HG02970 (cell line): ENCODE results near the gene VPS37C.

ENCODE experiments used
- ATAC-seq: cut with Tn5 transposase; IDR thresholded peaks from one replicate; pipeline ENCODE4 v1.9.1; 2021; ENCODE audit warnings: mild to moderate bottlenecking, moderate library complexity, moderate number of reproducible peaks; ENCODE audit not compliant: unreplicated experiment, low FRiP score

VPS37C gene

GRCh38 chr11:61134801-61135257 lies 26.4 kb downstream of the VPS37C start:
- no peak for ATAC-seq

- no peak for ATAC-seq
These were observed 27.1 kb downstream of the VPS37C start for GRCh38 chr11:61133956-61134662.

GRCh38 chr11:61133145-61133544 lies 28.1 kb downstream of the VPS37C start:
- no peak for ATAC-seq

- no peak for ATAC-seq
These were observed 28.6 kb downstream of the VPS37C start for GRCh38 chr11:61132646-61133045.

GRCh38 chr11:61131998-61132555 lies 29.1 kb downstream of the VPS37C start:
- ATAC-seq, result no peak

GRCh38 chr11:61131586-61131985 lies 29.6 kb downstream of the VPS37C start:
- ATAC-seq, result no peak

- no peak for ATAC-seq
These were observed 30.0 kb downstream of the VPS37C start for GRCh38 chr11:61131186-61131585.

GRCh38 chr11:61129639-61130523 lies 31.3 kb downstream of the VPS37C start:
- ATAC-seq, result no peak

GRCh38 chr11:61128947-61129638 lies 32.1 kb downstream of the VPS37C start:
- ATAC-seq, result no peak

GRCh38 chr11:61127991-61128390 lies 33.2 kb downstream of the VPS37C start:
- no peak for ATAC-seq

GRCh38 chr11:61126256-61126655 lies 35.0 kb downstream of the VPS37C start:
- ATAC-seq, result no peak

GRCh38 chr11:61125310-61125684 lies 35.9 kb downstream of the VPS37C start:
- ATAC-seq, result no peak

GRCh38 chr11:61124574-61125309 lies 36.5 kb downstream of the VPS37C start:
- no peak for ATAC-seq

GRCh38 chr11:61123775-61124571 lies 37.3 kb downstream of the VPS37C start:
- no peak for ATAC-seq

- ATAC-seq, result no peak
These were observed 38.5 kb downstream of the VPS37C start for GRCh38 chr11:61122761-61123160.

- ATAC-seq, result no peak
These were observed 39.3 kb downstream of the VPS37C start for GRCh38 chr11:61121917-61122316.

GRCh38 chr11:61121192-61121831 lies 39.9 kb downstream of the VPS37C start:
- ATAC-seq, result no peak

- no peak for ATAC-seq
These were observed 40.5 kb downstream of the VPS37C start for GRCh38 chr11:61120706-61121191.
